HL-60 (cell line): ENCODE results near the gene TELO2.

Experiments
- GABPA ChIP-seq: IDR thresholded peaks from 2 replicates; pipeline ENCODE4 v1.6.1; 2012; ENCODE audit warnings: low read depth
- POLR2AphosphoS5 ChIP-seq: IDR thresholded peaks from 2 replicates; pipeline ENCODE4 v1.6.1; 2012; ENCODE audit warnings: low read depth
- SPI1 ChIP-seq: IDR thresholded peaks from 2 replicates; pipeline ENCODE4 v1.6.1; 2012; ENCODE audit warnings: low read depth, mild to moderate bottlenecking, borderline replicate concordance
- TF ChIP-seq, protein P1 (sequence below): IDR thresholded peaks from one replicate; pipeline ENCODE4 v1.5.1; 2011; ENCODE audit warnings: low read length, control low read depth, inconsistent platforms; ENCODE audit not compliant: insufficient read depth

DNA sequence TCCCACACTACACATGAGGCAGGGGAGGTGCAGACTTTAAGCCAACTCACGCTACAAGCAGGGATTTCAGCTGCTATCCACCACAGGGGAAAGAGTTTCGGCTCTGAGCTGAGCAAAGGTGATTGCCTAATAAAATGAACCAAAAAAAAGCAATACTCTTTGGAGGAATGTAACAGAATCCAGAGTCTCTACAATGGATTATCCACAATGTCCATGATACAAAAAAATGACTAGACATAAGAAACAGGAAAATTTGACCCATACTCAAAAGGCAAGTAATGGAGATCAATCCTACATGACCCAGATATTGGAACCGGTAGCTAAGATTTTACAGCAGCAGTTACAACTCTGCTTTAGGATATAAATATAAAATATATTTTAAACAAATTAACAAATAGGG, 21.3 kb downstream of the TELO2 start:
- TF ChIP-seq, protein P1, sequence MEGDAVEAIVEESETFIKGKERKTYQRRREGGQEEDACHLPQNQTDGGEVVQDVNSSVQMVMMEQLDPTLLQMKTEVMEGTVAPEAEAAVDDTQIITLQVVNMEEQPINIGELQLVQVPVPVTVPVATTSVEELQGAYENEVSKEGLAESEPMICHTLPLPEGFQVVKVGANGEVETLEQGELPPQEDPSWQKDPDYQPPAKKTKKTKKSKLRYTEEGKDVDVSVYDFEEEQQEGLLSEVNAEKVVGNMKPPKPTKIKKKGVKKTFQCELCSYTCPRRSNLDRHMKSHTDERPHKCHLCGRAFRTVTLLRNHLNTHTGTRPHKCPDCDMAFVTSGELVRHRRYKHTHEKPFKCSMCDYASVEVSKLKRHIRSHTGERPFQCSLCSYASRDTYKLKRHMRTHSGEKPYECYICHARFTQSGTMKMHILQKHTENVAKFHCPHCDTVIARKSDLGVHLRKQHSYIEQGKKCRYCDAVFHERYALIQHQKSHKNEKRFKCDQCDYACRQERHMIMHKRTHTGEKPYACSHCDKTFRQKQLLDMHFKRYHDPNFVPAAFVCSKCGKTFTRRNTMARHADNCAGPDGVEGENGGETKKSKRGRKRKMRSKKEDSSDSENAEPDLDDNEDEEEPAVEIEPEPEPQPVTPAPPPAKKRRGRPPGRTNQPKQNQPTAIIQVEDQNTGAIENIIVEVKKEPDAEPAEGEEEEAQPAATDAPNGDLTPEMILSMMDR = no peak
- TF ChIP-seq GABPA (no peak), SPI1 (no peak), POLR2AphosphoS5 (0 out of 2 replicates have a peak, but pooled peaks have one; percentile 27)
